HEK293T (cell line): ENCODE results near the gene ZFYVE26.

Experiments used
- CTCF ChIA-PET: fragments of 350-600 bp; formaldehyde crosslinking; extraction: SDS; loops from one replicate; lab custom pipeline; 2021; ENCODE audit warnings: antibody characterized with exemption, inconsistent platforms; lab: Yijun Ruan, JAX
- POLR2A ChIA-PET: fragments of 350-600 bp; formaldehyde crosslinking; extraction: SDS; loops from one replicate; lab custom pipeline; 2020; ENCODE audit warnings: antibody characterized with exemption, inconsistent platforms; lab: Yijun Ruan, JAX
- DNase-seq: peaks from one replicate; pipeline ENCODE4 v3.0.0; 2012; ENCODE audit warnings: mixed read lengths; ENCODE audit errors: extremely low spot score
- ARNT ChIP-seq: fragments of 450-650 bp; IDR thresholded peaks from 2 replicates; pipeline ENCODE4 v1.6.1; 2017; ENCODE audit warnings: mild to moderate bottlenecking
- BHLHE40 ChIP-seq: fragments of 450-650 bp; IDR thresholded peaks from 2 replicates; pipeline ENCODE4 v1.6.1; 2016; ENCODE audit warnings: mild to moderate bottlenecking, moderate library complexity, borderline replicate concordance
- CTBP1 ChIP-seq: fragments of 450-650 bp; IDR thresholded peaks from 2 replicates; pipeline ENCODE4 v1.6.1; 2016; ENCODE audit warnings: borderline replicate concordance
- ELF4 ChIP-seq: fragments of 450-650 bp; IDR thresholded peaks from 2 replicates; pipeline ENCODE4 v1.6.1; 2017; ENCODE audit warnings: antibody characterized with exemption
- FOXA1 ChIP-seq: fragments of 450-650 bp; IDR thresholded peaks from 2 replicates; pipeline ENCODE4 v1.6.1; 2016; ENCODE audit warnings: mild to moderate bottlenecking
- FOXK2 ChIP-seq: fragments of 450-650 bp; IDR thresholded peaks from 2 replicates; pipeline ENCODE4 v1.6.1; 2016; ENCODE audit warnings: mild to moderate bottlenecking
- FOXM1 ChIP-seq: fragments of 450-650 bp; IDR thresholded peaks from 2 replicates; pipeline ENCODE4 v1.6.1; 2017; ENCODE audit warnings: mild to moderate bottlenecking, borderline replicate concordance
- HDGF ChIP-seq: fragments of 450-650 bp; IDR thresholded peaks from 2 replicates; pipeline ENCODE4 v1.6.1; 2017; ENCODE audit warnings: antibody characterized with exemption, borderline replicate concordance
- L3MBTL2 ChIP-seq: fragments of 450-650 bp; conservative IDR thresholded peaks from 2 replicates; pipeline ENCODE4 v1.6.1; 2016; ENCODE audit warnings: mild to moderate bottlenecking
- LEF1 ChIP-seq: fragments of 450-650 bp; IDR thresholded peaks from 2 replicates; pipeline ENCODE4 v1.6.1; 2017; ENCODE audit warnings: mild to moderate bottlenecking, borderline replicate concordance
- NFRKB ChIP-seq: fragments of 450-650 bp; IDR thresholded peaks from 2 replicates; pipeline ENCODE4 v1.6.1; 2016; ENCODE audit warnings: mild to moderate bottlenecking, moderate library complexity
- SP1 ChIP-seq: fragments of 450-650 bp; IDR thresholded peaks from 2 replicates; pipeline ENCODE4 v1.6.1; 2017
- SUZ12 ChIP-seq: fragments of 450-650 bp; IDR thresholded peaks from 2 replicates; pipeline ENCODE4 v1.6.1; 2016; ENCODE audit warnings: mild to moderate bottlenecking
- TARDBP ChIP-seq: fragments of 450-650 bp; IDR thresholded peaks from 2 replicates; pipeline ENCODE4 v1.6.1; 2016
- ZNF384 ChIP-seq: fragments of 450-650 bp; IDR thresholded peaks from 2 replicates; pipeline ENCODE4 v1.6.1; 2016
- TF ChIP-seq, protein P1 (sequence below): fragments of 450-650 bp; IDR thresholded peaks from 2 replicates; pipeline ENCODE4 v1.6.1; 2016

The ZFYVE26 gene

GRCh38 chr14:67748312-67748711, 68.1 kb downstream of the ZFYVE26 start:
- TF ChIP-seq SP1: no peak
- no peak for TF ChIP-seq NFRKB
- TF ChIP-seq ELF4: no peak
- TF ChIP-seq TARDBP: no peak
- TF ChIP-seq L3MBTL2: no peak
- TF ChIP-seq, protein P1, sequence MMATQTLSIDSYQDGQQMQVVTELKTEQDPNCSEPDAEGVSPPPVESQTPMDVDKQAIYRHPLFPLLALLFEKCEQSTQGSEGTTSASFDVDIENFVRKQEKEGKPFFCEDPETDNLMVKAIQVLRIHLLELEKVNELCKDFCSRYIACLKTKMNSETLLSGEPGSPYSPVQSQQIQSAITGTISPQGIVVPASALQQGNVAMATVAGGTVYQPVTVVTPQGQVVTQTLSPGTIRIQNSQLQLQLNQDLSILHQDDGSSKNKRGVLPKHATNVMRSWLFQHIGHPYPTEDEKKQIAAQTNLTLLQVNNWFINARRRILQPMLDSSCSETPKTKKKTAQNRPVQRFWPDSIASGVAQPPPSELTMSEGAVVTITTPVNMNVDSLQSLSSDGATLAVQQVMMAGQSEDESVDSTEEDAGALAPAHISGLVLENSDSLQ: no peak
- TF ChIP-seq ARNT: no peak
- no peak for TF ChIP-seq FOXK2
- no peak for TF ChIP-seq ZNF384
- no peak for TF ChIP-seq CTBP1
- no peak for TF ChIP-seq FOXM1
- TF ChIP-seq HDGF: no peak
- no peak for TF ChIP-seq FOXA1
- no peak for TF ChIP-seq LEF1
- no peak for TF ChIP-seq BHLHE40
- no peak for TF ChIP-seq SUZ12
- no peak for DNase-seq
- ChIA-PET CTCF (no interaction called here), POLR2A (no interaction called here)

GRCh38 chr14:67746927-67747326, 69.5 kb downstream of the ZFYVE26 start:
- TF ChIP-seq TARDBP (no peak), LEF1 (no peak), FOXK2 (no peak), SUZ12 (no peak), L3MBTL2 (no peak), FOXM1 (no peak), HDGF (no peak), FOXA1 (no peak), NFRKB (no peak)
- no peak for DNase-seq
- ChIA-PET CTCF (no interaction called here), POLR2A (no interaction called here)

DNA sequence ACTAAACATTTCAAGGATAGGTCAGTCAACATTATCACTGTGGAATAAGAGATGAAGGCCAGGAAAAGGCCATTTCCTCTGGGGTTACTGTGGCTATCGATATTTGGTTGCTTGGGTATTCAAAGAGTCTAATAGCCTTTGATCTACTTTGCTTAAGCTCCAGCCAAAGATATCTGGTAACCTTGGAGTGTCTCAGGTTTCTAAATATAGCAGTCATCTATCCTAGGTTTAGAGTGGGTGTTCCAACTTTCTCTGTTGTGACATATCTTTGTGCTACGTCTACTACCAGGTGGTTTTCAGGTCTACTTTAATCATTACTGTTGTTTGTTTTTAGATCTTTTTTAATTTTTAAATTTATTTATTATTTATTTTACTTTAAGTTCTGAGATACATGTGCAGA, 72.3 kb downstream of the ZFYVE26 start:
- CTCF ChIA-PET: no interaction called here
- POLR2A ChIA-PET: no interaction called here
- no peak for DNase-seq
- TF ChIP-seq LEF1: no peak
- no peak for TF ChIP-seq FOXK2
- no peak for TF ChIP-seq ARNT
- TF ChIP-seq SP1: no peak
- TF ChIP-seq CTBP1: no peak
- no peak for TF ChIP-seq NFRKB
- TF ChIP-seq L3MBTL2: no peak
- no peak for TF ChIP-seq BHLHE40
- TF ChIP-seq SUZ12: no peak
- TF ChIP-seq ELF4: no peak

GRCh38 chr14:67738740-67739504, 77.5 kb downstream of the ZFYVE26 start:
- ChIA-PET POLR2A (no interaction called here), CTCF (no interaction called here)
- no peak for DNase-seq

DNA sequence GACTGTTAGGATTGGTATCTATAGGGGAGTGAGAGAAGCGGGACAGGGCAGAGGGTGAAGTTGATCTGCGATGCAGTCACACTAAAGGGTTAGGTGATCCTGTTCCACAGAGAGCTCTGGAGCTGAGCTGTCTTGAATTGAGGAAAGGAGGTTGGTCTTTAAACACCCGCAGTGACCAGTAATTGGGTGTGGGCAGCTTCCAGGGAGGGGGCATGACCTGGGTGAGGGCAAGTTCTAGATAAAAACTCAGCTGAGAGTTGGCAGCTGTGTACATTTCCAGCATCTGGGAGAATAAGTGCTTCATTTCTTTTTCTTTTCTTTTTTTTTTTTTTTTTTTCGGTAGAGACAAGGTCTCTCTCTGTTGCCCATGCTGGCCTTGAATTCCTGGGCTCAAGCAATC, 79.6 kb downstream of the ZFYVE26 start:
- ChIA-PET POLR2A (no interaction called here), CTCF (no interaction called here)
- TF ChIP-seq FOXA1 (no peak), LEF1 (no peak), SP1 (no peak), NFRKB (no peak), ARNT (no peak), FOXK2 (no peak), FOXM1 (no peak), HDGF (no peak), TARDBP (no peak), CTBP1 (no peak), BHLHE40 (no peak), ELF4 (no peak), L3MBTL2 (no peak), ZNF384 (no peak), SUZ12 (no peak)
- TF ChIP-seq, protein P1: no peak
- DNase-seq: no peak

More at GRCh38 chr14:67738740-67739504, 77.5 kb downstream of the ZFYVE26 start:
- TF ChIP-seq ELF4 (no peak), SUZ12 (no peak), ZNF384 (no peak), FOXM1 (no peak), NFRKB (no peak), L3MBTL2 (no peak), HDGF (no peak), LEF1 (no peak), FOXA1 (no peak), SP1 (no peak), TARDBP (no peak), ARNT (no peak)
- TF ChIP-seq, protein P1: no peak
